Measurements from ENCODE around the gene PPTC7.

- no peak for TF ChIP-seq CTCF (conservative IDR thresholded peaks at IDR 0.05 in 1 of 2, IDR thresholded peaks at IDR 0.05 in 1 of 2; ENCODE audit: low read depth in 1 of 2, low read length in 2 of 2)
- no peak for TF ChIP-seq EZH2 (IDR thresholded peaks at IDR 0.05; ENCODE audit: low read length, missing control alignments)
These were observed 21.5 kb downstream of the PPTC7 start for GRCh38 chr12:110561471-110562201.

Measured in fibroblast of lung (primary cell).